HEK293 (cell line): ENCODE results near the gene TDRD3.

Experiments used
- CTCF ChIA-PET: fragments of 350-600 bp; formaldehyde crosslinking; extraction: SDS; loops from one replicate; lab custom pipeline; 2021; ENCODE audit warnings: antibody characterized with exemption; lab: Yijun Ruan, JAX
- POLR2A ChIA-PET: fragments of 300-600 bp; formaldehyde crosslinking; extraction: SDS; loops from one replicate; lab custom pipeline; 2020; ENCODE audit warnings: antibody characterized with exemption, inconsistent platforms; lab: Yijun Ruan, JAX
- H3K27ac ChIP-seq: fragments of 200-500 bp; sonication (Bioruptor generic); 2 replicates; pipeline ENCODE4 v1.5.1; 2014; ENCODE audit warnings: low read depth, low read length, control low read depth, inconsistent platforms; ENCODE audit errors: extremely low read depth
- H3K36me3 ChIP-seq, 2 experiments: fragments of 200-500 bp in 1 of 2; sonication (Bioruptor generic) in 1 of 2; 1 replicate in 1 of 2; 2 replicates in 1 of 2; pipeline ENCODE4 v1.5.1; 2014 to 2017; ENCODE audit warnings: inconsistent platforms in 2 of 2, low read length in 2 of 2; ENCODE audit not compliant: control insufficient read depth in 2 of 2, insufficient read depth in 1 of 2
- H3K4me1 ChIP-seq: fragments of 200-500 bp; sonication (Bioruptor generic); 2 replicates; pipeline ENCODE4 v1.5.1; 2014; ENCODE audit warnings: mild to moderate bottlenecking, low read length, inconsistent platforms; ENCODE audit not compliant: control insufficient read depth, insufficient read depth
- H3K4me3 ChIP-seq: 2 replicates; pipeline ENCODE4 v1.5.1; 2011; ENCODE audit warnings: low read depth, mild to moderate bottlenecking, control low read depth, low read length, moderate library complexity
- H3K9me3 ChIP-seq: fragments of 200-500 bp; sonication (Bioruptor generic); 2 replicates; pipeline ENCODE4 v1.5.1; 2014; ENCODE audit warnings: low read depth, low read length, inconsistent platforms; ENCODE audit not compliant: control insufficient read depth, insufficient read depth
- HOXD13 ChIP-seq: sonication (generic); formaldehyde crosslinking; IDR thresholded peaks from 2 replicates; pipeline ENCODE4 v1.8.0; 2022; ENCODE audit warnings: missing genetic modification reagents, borderline replicate concordance
- PATZ1 ChIP-seq: fragments of 450-650 bp; formaldehyde crosslinking; IDR thresholded peaks from 2 replicates; pipeline ENCODE4 v1.5.1; 2016; ENCODE audit warnings: missing biosample characterization, missing genetic modification characterization
- PRDM6 ChIP-seq: fragments of 450-650 bp; formaldehyde crosslinking; IDR thresholded peaks from 2 replicates; pipeline ENCODE4 v1.5.1; 2017; ENCODE audit warnings: missing biosample characterization, missing genetic modification characterization
- SP7 ChIP-seq: fragments of 450-650 bp; formaldehyde crosslinking; IDR thresholded peaks from 2 replicates; pipeline ENCODE4 v1.5.1; 2016; ENCODE audit warnings: missing biosample characterization, missing genetic modification characterization
- TRIM28 ChIP-seq: IDR thresholded peaks from 2 replicates; pipeline ENCODE4 v1.6.1; 2011; ENCODE audit warnings: low read length, control low read depth, borderline replicate concordance
- ZBTB1 ChIP-seq: fragments of 450-650 bp; formaldehyde crosslinking; IDR thresholded peaks from 2 replicates; pipeline ENCODE4 v1.5.1; 2016; ENCODE audit warnings: missing biosample characterization, missing genetic modification characterization
- ZFP69B ChIP-seq: fragments of 450-650 bp; formaldehyde crosslinking; IDR thresholded peaks from 2 replicates; pipeline ENCODE4 v1.5.1; 2016; ENCODE audit warnings: missing biosample characterization, missing genetic modification characterization
- ZIC2 ChIP-seq: fragments of 450-650 bp; formaldehyde crosslinking; IDR thresholded peaks from 2 replicates; pipeline ENCODE4 v1.5.1; 2016; ENCODE audit warnings: missing biosample characterization, missing genetic modification characterization
- ZNF112 ChIP-seq: fragments of 450-650 bp; formaldehyde crosslinking; IDR thresholded peaks from 2 replicates; pipeline ENCODE4 v1.5.0; 2017; ENCODE audit warnings: missing biosample characterization, missing genetic modification characterization
- ZNF19 ChIP-seq: fragments of 450-650 bp; formaldehyde crosslinking; IDR thresholded peaks from 2 replicates; pipeline ENCODE4; 2016; ENCODE audit warnings: missing biosample characterization, missing genetic modification characterization, low read depth
- ZNF2 ChIP-seq: fragments of 450-650 bp; formaldehyde crosslinking; IDR thresholded peaks from 2 replicates; pipeline ENCODE4 v1.5.1; 2016; ENCODE audit warnings: missing biosample characterization, missing genetic modification characterization
- ZNF214 ChIP-seq: fragments of 450-650 bp; formaldehyde crosslinking; IDR thresholded peaks from 2 replicates; pipeline ENCODE4 v1.5.1; 2017; ENCODE audit warnings: missing biosample characterization, mild to moderate bottlenecking, missing genetic modification characterization, borderline replicate concordance
- ZNF324 ChIP-seq: fragments of 450-650 bp; formaldehyde crosslinking; IDR thresholded peaks from 2 replicates; pipeline ENCODE4 v1.5.1; 2016; ENCODE audit warnings: missing biosample characterization, missing genetic modification characterization
- ZNF335 ChIP-seq: fragments of 450-650 bp; formaldehyde crosslinking; conservative IDR thresholded peaks from 2 replicates; pipeline ENCODE4 v1.5.1; 2016; ENCODE audit warnings: missing biosample characterization, missing genetic modification characterization
- ZNF362 ChIP-seq: fragments of 450-650 bp; formaldehyde crosslinking; IDR thresholded peaks from 2 replicates; pipeline ENCODE4 v1.5.1; 2016; ENCODE audit warnings: missing biosample characterization, missing genetic modification characterization
- ZNF398 ChIP-seq: fragments of 450-650 bp; formaldehyde crosslinking; IDR thresholded peaks from 2 replicates; pipeline ENCODE4 v1.5.1; 2017; ENCODE audit warnings: missing biosample characterization, missing genetic modification characterization
- ZNF449 ChIP-seq: fragments of 450-650 bp; formaldehyde crosslinking; IDR thresholded peaks from 2 replicates; pipeline ENCODE4 v1.5.1; 2017; ENCODE audit warnings: missing biosample characterization, mild to moderate bottlenecking, missing genetic modification characterization, moderate library complexity
- ZNF555 ChIP-seq: fragments of 450-650 bp; formaldehyde crosslinking; conservative IDR thresholded peaks from 2 replicates; pipeline ENCODE4 v1.5.1; 2017; ENCODE audit warnings: missing biosample characterization, mild to moderate bottlenecking, missing genetic modification characterization, inconsistent platforms
- ZNF585B ChIP-seq: fragments of 450-650 bp; formaldehyde crosslinking; IDR thresholded peaks from 2 replicates; pipeline ENCODE4 v1.5.1; 2016; ENCODE audit warnings: missing biosample characterization, missing genetic modification characterization
- ZNF621 ChIP-seq: fragments of 450-650 bp; formaldehyde crosslinking; IDR thresholded peaks from 2 replicates; pipeline ENCODE4 v1.5.1; 2017; ENCODE audit warnings: missing biosample characterization, missing genetic modification characterization
- ZNF701 ChIP-seq: fragments of 450-650 bp; formaldehyde crosslinking; IDR thresholded peaks from 2 replicates; pipeline ENCODE4 v1.5.1; 2016; ENCODE audit warnings: missing biosample characterization, missing genetic modification characterization
- ZNF76 ChIP-seq: fragments of 450-650 bp; formaldehyde crosslinking; IDR thresholded peaks from 2 replicates; pipeline ENCODE4; 2016; ENCODE audit warnings: low read depth, missing biosample characterization, missing genetic modification characterization, borderline replicate concordance
- ZNF776 ChIP-seq: fragments of 450-650 bp; formaldehyde crosslinking; IDR thresholded peaks from 2 replicates; pipeline ENCODE4 v1.5.0; 2017; ENCODE audit warnings: missing biosample characterization, missing genetic modification characterization, borderline replicate concordance
- ZSCAN18 ChIP-seq: fragments of 450-650 bp; formaldehyde crosslinking; IDR thresholded peaks from 2 replicates; pipeline ENCODE4 v1.5.1; 2016; ENCODE audit warnings: missing biosample characterization, missing genetic modification characterization
- ZSCAN23 ChIP-seq: fragments of 450-650 bp; formaldehyde crosslinking; IDR thresholded peaks from 2 replicates; pipeline ENCODE4 v1.5.1; 2016; ENCODE audit warnings: missing biosample characterization, missing genetic modification characterization

Gene TDRD3

GRCh38 chr13:60433505-60433904 lies 36.5 kb downstream of the TDRD3 start (continued):
- TF ChIP-seq ZNF362 (tag by site-specific recombination) = no peak

- ChIA-PET POLR2A (no interaction called here), CTCF (no interaction called here)
- no peaks in the 10 kb centered on the region for H3K4me1 ChIP-seq
- H3K36me3 ChIP-seq = no peaks in the 10 kb centered on the region
- H3K9me3 ChIP-seq = no peaks in the 10 kb centered on the region
- no peak overlapping the region for H3K27ac ChIP-seq
- TF ChIP-seq ZSCAN18 (tag by site-specific recombination) = no peak
- TF ChIP-seq ZNF76 (tag by site-specific recombination) = no peak
- no peak for TF ChIP-seq ZNF324 (tag by site-specific recombination)
- TF ChIP-seq PRDM6 (tag by site-specific recombination) = no peak
- no peak for TF ChIP-seq ZNF335 (tag by site-specific recombination)
- no peak for TF ChIP-seq ZSCAN23
- no peak for TF ChIP-seq ZIC2 (tag by site-specific recombination)
- TF ChIP-seq SP7 (tag by site-specific recombination) = no peak
- no peak for TF ChIP-seq ZNF449 (tag by site-specific recombination)
- TF ChIP-seq ZNF776 (tag by site-specific recombination) = no peak
- no peak for TF ChIP-seq ZNF19 (tag by site-specific recombination)
- TF ChIP-seq ZBTB1 (tag by site-specific recombination) = no peak
- no peak for TF ChIP-seq TRIM28
- TF ChIP-seq ZNF621 (tag by site-specific recombination) = no peak
- no peak for TF ChIP-seq ZNF214 (tag by site-specific recombination)
- H3K4me3 ChIP-seq = no peak overlapping the region
Observed at GRCh38 chr13:60435762-60436374, 38.8 kb downstream of the TDRD3 start.

- Histone ChIP-seq H3K4me3 (no peak overlapping the region), H3K4me1 (no peaks in the 10 kb centered on the region), H3K36me3 (no peaks in the 10 kb centered on the region), H3K27ac (no peak overlapping the region), H3K9me3 (no peaks in the 10 kb centered on the region)
- ChIA-PET CTCF (interaction anchor here (0.8 to 1.6 kb wide), 3 partner anchors 9 to 59 kb away, joined by 3 to 5 read pairs (median 5); no protein-coding TSS in a partner anchor), POLR2A (no interaction called here)
- no peak for TF ChIP-seq PATZ1 (tag by site-specific recombination)
- TF ChIP-seq ZNF585B = no peak
- TF ChIP-seq ZNF701 = no peak
- TF ChIP-seq ZNF2 (tag by site-specific recombination) = no peak
- no peak for TF ChIP-seq ZNF112 (tag by site-specific recombination)
- no peak for TF ChIP-seq HOXD13
- TF ChIP-seq ZNF398 (tag by site-specific recombination) = no peak
- no peak for TF ChIP-seq ZNF555
- TF ChIP-seq ZFP69B = no peak
Observed at GRCh38 chr13:60439201-60439600, 42.2 kb downstream of the TDRD3 start.
